Measurements from ENCODE around the gene RANGRF. TPM values are rescaled to one million over a fixed set of nuclear protein-coding genes. Genes with fewer than 3 reads are reported as not detected.

RANGRF gene
- total RNA-seq, 1 experiment from 2014 or later, result 28.6 TPM

- peak; percentile 49 for DNase-seq (ENCODE audit: low read depth)
- in situ Hi-C loops (cut with HindIII; ENCODE audit: low pct_unique_long_range_greater_than_20kb, low sequenced_read_pairs), result no loop called here
These were observed 12.3 kb downstream of the RANGRF start for GRCh38 chr17:8300627-8301242.

- in situ Hi-C loops (cut with HindIII; ENCODE audit: low pct_unique_long_range_greater_than_20kb, low sequenced_read_pairs), result no loop called here
- DNase-seq (ENCODE audit: low read depth), result no peak
These were observed 22.2 kb downstream of the RANGRF start for GRCh38 chr17:8310601-8311123.

DNA sequence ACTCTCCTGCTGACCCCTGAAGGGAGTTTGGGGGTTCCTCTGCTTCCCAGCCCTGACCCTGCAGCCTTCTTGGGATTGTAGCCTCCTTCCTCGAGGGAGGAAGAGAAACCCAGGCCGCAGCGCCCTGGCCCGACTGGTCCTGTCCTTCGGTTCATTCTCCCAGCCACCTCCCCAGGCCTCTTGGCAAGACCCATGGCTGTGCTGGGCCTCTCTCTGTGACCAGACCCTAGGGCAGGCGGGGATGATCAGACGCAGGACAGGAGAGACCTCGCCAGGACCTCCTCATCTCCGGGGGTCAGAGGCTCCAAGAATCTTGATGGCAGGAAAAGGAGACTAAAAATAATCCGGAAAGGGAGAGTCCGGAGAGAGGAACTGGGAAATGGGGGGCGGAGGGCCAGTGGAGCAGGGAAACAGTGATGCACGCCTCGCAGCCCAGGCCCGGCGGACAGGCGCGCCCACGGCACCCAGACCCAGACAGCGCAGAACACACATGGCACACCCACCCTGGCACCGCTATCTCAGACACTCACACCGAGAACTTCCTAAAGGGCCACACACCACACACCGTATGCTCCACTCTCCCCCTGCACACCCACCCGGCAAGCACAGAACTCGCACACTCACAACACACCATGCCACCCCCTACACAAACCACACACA, 22.8 kb downstream of the RANGRF start:
- in situ Hi-C loops (cut with HindIII; ENCODE audit: low pct_unique_long_range_greater_than_20kb, low sequenced_read_pairs), result no loop called here
- no peak for DNase-seq (ENCODE audit: low read depth)

- in situ Hi-C loops (cut with HindIII; ENCODE audit: low pct_unique_long_range_greater_than_20kb, low sequenced_read_pairs), result no loop called here
These were observed 23.8 kb downstream of the RANGRF start for GRCh38 chr17:8312251-8312650.

DNA sequence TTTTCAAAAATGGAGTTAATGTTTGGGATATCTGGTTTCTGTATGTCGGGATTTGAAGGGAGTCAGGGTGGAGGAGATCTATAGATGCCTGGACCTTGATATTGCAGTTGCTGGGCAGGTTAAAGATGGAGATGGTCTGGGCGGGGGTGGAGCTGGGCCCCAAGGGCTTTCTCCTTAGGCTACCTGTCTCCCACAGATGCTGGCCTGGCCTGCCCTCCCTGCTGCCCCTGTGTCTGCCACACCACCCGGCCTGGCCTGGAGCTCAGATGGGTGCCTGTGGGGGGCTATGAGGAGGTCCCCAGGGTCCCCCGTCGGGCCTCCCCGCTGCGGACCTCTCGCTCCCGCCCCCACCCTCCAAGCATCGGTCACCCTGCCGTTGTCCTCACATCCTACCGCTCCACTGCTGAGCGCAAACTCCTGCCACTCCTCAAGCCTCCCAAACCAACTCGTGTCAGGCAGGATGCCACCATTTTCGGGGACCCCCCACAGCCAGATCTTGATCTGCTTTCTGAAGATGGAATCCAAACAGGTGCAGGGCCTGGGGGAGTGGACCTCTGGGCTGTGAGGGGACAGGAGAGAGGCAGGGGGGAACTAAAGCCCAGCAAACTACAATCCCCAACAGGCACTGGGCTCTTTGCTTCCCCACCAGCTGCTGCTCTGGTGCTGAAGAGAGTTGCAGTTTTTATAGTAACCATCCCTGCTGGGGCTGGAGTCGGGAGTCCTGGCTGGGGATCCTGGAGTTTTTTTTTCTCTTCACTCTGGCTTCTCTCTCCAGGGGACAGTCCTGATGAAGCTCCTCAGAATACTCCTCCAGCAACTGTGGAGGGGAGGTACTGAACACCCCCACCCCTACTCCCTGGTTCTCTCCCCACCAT, 24.5 kb downstream of the RANGRF start:
- in situ Hi-C loops (cut with HindIII; ENCODE audit: low pct_unique_long_range_greater_than_20kb, low sequenced_read_pairs), result no loop called here
- DNase-seq (ENCODE audit: low read depth), result no peak

More at GRCh38 chr17:8312251-8312650, 23.8 kb downstream of the RANGRF start:
- DNase-seq (ENCODE audit: low read depth), result no peak

DNA sequence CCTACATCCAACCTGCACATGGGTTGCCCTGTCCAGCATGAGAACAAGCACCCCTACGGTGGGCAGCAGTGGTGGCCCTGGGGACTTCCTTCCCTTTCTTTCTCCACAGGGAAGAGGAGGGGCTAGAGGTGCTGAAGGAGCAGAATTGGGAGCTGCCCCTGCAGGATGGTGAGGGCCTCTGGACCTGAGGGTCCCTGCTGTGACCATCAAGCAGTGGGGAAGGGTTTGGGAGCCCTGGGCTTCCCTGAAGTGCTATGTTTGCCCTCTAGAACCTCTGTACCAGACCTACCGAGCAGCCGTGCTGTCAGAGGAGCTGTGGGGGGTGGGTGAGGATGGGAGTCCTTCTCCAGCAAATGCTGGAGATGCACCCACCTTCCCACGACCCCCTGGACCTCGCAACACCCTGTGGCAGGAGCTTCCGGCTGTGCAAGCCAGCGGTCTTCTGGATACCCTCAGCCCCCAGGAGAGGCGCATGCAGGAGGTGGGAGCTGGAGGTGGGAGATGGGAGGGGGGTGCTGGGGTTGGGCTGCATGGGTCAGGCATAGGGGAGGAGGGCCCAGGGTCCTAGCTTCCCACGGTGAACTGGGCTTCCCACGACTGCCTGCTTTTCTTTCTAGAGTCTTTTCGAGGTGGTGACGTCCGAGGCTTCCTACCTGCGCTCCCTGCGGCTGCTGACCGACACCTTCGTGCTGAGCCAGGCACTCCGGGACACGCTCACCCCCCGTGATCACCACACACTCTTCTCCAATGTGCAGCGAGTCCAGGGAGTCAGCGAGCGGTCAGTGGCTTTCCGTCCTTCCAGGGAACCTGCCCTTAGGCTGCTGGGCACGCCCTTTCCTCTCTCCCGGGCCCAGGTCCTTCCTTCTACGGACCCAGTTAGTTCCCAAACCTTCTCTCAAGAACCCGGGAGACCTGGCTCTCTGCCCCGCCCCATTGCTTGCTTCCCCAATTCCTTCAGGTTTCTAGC, 26.6 kb downstream of the RANGRF start:
- DNase-seq (ENCODE audit: low read depth), result no peak
- in situ Hi-C loops (cut with HindIII; ENCODE audit: low pct_unique_long_range_greater_than_20kb, low sequenced_read_pairs), result no loop called here

DNA sequence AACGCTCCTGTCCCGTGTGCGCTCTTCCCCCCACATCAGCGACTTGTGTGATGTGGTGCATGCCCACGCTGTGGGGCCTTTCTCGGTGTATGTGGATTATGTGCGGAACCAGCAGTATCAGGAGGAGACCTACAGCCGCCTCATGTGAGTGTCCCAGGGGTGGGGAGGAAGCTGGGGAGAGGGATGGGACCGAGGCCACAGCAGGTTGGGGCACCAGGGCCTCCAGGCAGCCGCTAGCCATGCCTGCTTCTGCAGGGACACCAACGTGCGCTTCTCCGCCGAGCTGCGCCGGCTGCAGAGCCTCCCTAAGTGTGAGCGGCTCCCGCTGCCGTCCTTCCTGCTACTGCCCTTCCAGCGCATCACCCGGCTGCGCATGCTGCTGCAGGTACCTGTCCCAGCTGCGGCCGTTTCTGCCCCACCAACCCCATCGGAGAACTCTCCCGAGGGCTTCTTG, 27.3 kb downstream of the RANGRF start:
- no peak for DNase-seq (ENCODE audit: low read depth)
- in situ Hi-C loops (cut with HindIII; ENCODE audit: low pct_unique_long_range_greater_than_20kb, low sequenced_read_pairs), result no loop called here

- no peak for DNase-seq (ENCODE audit: low read depth)
- in situ Hi-C loops (cut with HindIII; ENCODE audit: low pct_unique_long_range_greater_than_20kb, low sequenced_read_pairs), result no loop called here
These were observed 29.8 kb downstream of the RANGRF start for GRCh38 chr17:8318010-8318935.

DNA sequence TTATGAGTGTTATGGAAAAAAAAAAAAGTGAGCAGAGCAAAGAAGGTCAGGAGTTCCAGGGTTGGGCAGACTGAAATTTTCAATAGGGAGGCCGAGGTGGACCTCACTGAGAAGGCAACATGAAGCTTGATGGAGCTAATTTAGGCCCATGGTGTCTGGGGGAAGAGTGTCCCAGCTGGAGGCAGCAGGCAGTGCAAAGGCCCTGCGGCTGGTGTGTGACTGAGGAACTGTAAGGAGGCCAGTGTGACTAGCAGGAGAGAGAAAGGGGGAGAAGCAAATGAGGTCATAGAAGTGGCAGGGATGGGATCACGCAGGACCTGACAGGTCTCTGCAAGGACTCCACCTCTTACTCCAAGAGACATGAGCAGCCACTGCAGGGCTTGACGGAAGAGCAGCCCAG, 31.8 kb downstream of the RANGRF start:
- in situ Hi-C loops (cut with HindIII; ENCODE audit: low pct_unique_long_range_greater_than_20kb, low sequenced_read_pairs), result no loop called here
- no peak for DNase-seq (ENCODE audit: low read depth)

GRCh38 chr17:8320990-8321389, 32.5 kb downstream of the RANGRF start:
- in situ Hi-C loops (cut with HindIII; ENCODE audit: low pct_unique_long_range_greater_than_20kb, low sequenced_read_pairs), result no loop called here

DNA sequence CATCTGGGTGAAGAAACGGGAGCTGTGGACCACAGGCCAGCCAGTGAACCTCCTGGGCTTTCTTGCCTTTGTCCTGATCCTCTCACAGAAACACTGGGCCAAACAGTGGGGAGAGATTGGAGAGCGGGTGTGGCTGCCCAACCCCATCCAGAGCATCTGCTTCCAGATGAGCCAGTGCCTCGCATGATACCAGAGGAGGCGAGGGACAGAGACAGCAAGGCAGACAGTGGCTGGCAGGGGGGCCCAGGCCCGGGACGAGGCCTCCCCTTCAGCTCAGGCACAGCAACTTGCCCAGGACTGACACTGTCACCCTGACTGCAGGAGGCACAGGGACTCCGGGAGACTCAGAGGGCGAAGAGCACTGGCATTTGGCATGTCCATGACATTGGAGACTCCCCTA, 33.6 kb downstream of the RANGRF start:
- in situ Hi-C loops (cut with HindIII; ENCODE audit: low pct_unique_long_range_greater_than_20kb, low sequenced_read_pairs), result no loop called here
- DNase-seq (ENCODE audit: low read depth), result no peak

More at GRCh38 chr17:8320990-8321389, 32.5 kb downstream of the RANGRF start:
- DNase-seq (ENCODE audit: low read depth), result no peak

GRCh38 chr17:8324132-8324531, 35.7 kb downstream of the RANGRF start:
- no peak for DNase-seq (ENCODE audit: low read depth)
- in situ Hi-C loops (cut with HindIII; ENCODE audit: low pct_unique_long_range_greater_than_20kb, low sequenced_read_pairs), result no loop called here

DNA sequence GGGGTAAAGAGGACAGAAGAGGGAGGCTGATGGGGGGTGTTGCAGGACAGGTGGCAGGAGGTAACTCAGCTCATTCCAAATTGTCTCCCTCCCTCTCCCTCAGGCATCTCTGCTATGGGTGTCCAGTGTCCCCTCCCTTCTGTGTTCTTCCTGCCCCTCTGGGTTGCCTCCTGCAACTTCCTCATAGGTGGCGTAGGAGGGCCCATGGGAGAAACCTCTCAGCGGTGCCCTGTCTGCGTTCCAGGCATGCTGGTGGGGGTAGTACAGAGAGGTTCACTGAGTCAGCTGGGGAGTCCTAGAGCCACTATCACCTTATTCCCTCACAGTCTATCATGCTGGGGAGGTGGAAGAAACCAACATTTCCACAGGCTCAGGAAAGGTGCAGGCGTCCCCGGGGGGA, 36.5 kb downstream of the RANGRF start:
- no peak for DNase-seq (ENCODE audit: low read depth)
- in situ Hi-C loops (cut with HindIII; ENCODE audit: low pct_unique_long_range_greater_than_20kb, low sequenced_read_pairs), result no loop called here

DNA sequence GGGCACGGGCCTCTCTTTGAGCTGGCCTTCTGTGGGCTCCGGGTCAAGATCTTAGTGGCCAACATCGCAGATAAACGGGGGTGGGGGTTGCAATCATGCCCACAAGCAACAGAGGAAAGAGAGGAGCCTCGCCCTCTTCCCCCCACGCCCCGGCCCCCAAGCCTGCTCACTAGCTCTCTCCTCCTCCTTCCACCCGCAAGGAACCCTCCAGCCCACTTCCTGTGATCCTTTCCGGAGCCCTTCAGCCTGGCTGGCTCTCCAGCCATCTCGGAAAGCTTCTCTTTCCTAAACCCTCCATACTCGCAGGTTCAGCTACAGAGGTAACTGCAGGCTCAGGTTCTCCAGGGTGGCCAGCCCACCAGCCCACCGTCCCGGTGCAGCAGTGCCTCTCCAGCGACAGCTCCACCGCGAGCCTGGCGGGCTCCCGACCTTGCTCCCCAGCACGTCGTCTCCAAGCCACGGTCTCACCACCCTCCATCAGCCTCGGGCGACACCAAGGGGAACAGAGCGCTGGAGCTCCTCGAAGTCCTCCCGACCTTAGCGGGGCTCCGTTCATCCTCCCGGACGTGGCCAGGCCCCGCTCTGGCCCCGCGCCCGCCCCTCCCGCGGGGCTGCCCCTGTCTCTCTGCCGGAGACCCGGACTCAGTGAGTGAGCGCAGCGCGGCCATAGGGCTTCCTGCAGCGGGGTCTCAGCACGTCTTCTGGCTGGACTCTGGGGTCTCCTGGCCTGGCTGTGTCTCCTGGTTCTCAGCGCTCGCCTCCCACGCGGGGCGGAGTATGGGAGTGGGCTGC, 38.2 kb downstream of the RANGRF start:
- no peak for DNase-seq (ENCODE audit: low read depth)
- in situ Hi-C loops (cut with HindIII; ENCODE audit: low pct_unique_long_range_greater_than_20kb, low sequenced_read_pairs), result no loop called here

DNA sequence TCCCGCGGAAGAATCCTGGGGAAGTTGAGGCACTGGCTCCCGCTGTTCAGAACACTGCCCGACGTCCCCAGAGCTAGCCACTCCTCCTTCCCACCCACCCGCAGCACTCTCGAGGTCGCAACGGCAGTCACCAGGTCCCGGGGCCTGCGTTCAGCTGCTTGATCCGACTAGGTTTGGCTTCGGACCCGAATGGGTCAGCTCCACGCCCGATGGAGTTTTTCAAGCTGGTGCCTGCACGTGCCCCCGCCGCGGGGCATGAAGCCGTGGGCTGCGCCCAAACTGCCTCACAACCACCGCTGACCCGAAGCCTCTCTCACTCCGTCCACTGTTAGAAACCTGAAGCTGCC, 38.8 kb downstream of the RANGRF start:
- in situ Hi-C loops (cut with HindIII; ENCODE audit: low pct_unique_long_range_greater_than_20kb, low sequenced_read_pairs), result no loop called here
- no peak for DNase-seq (ENCODE audit: low read depth)

GRCh38 chr17:8332128-8332527, 43.7 kb downstream of the RANGRF start:
- in situ Hi-C loops (cut with HindIII; ENCODE audit: low pct_unique_long_range_greater_than_20kb, low sequenced_read_pairs), result no loop called here
- no peak for DNase-seq (ENCODE audit: low read depth)

All from Caki2 (cell line).